Measurements from ENCODE around the gene TRAF3.
"Not testable (repeated sequence)": the region's sequence is repeated elsewhere in the genome, so short reads cannot be mapped to it uniquely, and the experiment has no call there.

TRAF3 gene

DNA sequence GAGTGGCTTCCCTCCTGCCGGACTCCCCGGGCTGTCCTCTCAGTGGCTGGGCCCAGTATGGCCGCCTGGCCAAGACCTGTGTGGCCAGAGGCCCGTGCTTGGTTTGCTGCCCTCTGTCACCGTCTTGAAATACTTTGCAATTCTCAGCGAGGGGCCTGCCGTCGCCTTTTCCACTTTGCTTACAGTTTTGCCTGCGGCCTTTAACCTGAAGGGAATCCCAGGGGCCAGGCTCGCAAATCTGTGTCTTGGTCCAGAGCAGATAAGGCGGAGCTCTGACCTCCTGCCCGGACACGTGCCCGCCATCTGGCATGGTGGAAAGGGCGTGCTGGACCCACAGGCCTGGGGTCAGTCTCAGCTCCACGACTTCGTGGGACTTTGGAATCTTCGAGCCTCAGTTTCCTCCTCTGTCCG is 134.3 kb downstream of the TRAF3 start:
- DNase-seq, result no peak

DNA sequence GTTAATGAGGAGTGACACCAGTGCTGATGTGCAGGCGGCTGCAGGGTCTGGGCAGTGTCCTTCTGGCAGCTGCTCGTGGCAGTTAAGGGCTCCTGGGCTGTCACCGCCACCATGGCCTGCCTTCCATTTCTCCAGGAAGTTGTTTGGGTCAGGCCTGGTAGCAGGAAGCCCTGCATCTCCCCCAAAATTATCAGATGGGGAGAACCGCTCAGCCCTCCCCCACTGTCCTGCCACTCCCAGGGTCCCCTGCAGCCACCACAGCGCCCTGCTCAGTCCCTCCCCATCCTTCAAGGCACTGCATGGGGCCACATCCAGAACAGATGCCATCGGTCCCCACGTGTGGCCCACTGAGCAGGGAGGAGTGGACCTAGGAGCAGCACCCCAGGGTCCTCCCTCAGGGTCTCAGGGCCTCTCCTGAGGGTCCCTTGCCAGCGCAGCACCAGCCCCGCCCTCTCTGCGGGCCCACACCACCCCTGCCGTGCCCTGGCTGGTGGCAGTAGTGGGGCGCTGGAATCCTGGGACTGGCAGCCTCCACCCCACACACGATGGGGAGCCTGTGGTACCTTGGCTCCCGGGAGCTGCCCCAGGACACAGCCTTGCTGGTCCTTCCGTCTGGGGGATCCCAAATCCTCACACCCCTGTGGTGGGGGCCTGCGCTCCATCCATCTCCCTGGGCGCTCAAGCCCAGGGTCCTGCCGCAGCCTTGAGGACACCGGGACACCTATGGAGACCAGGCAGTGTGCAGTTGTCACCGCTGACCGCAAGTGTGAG is 134.9 kb downstream of the TRAF3 start:
- no peak for DNase-seq

DNA sequence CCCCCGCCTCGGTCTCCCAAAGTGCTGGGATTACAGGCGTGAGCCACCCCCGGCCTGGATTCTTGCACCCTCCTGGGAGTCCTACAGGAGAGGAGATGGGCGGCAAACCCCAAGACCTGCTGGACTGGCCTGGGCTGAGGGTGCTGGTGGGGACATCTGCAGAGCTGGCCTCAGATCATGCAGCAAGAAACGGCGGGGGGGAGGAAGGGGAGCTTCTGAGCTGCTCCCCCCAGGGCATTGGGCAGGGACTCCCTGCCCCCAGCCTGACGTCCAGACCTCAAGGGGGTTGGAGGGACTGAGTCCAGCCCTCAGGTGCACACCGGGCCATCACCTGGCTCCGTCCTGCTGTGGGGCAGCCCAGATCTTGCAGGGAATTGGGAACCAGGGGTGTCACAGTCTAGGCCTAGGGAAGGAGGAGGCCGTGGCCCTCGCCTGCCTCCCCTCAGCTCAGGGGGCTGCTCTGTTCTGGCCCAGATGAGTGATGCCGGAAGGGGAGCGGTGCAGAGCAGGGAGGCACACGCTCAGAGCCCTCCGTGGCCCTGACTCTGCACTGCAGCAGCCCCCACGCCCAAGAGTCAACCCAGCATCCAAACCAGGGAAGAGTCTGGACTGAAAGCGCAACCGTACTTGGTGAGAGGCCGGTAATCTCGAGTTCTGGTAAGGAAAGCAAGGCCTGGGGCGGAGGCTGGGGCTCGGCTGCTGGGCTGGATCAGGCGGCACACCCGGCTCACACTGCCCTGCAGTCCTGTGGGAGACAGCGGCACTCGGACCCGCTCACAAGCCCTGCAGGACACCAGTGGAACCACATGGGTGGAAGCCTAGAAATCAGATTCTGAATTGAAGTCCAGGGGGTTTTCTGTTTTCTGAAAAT is 136.3 kb downstream of the TRAF3 start:
- DNase-seq, result no peak

- no peak for DNase-seq
These were observed 137.4 kb downstream of the TRAF3 start for GRCh38 chr14:102914474-102915291.

DNA sequence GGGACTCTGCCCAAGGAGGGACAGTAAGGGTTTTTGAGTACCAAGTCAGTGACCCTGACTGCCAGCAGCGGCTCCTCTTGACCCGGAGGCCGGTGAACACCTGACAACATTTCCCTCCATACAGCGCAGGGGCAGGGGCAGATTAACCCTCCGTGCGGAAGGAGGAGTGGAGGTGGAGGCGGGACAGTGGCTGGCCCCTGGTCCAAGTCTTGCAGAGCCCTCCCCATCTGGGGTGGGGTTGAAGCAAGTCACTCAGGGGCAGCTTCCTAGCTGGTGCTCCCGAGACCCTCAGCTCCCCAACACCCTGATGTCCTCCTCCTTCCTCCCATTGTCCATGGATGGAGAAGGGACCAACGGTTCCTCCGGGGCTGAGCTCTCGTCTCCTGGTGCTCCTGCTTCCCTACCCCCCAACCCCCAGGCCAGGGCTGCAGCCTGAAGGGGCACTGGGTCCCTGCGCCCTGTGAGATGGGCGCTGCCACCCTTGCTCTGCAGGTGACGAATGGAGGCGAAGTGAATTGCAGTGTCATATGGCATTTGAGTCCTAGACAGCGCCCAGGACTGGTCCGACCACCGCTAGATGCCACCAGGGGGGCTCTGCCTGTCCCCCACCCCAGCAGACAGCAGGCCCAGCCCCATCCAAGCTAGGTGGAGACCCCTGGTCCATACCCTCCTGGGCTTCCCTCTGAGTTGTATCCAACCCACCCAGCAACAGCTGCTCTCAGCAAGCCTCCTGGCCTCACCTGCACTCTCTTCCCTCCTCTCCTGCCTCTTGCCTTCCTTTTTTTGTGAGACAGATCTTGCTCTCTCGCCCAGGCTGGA is 138.3 kb downstream of the TRAF3 start:
- DNase-seq, result no peak

- no peak for DNase-seq
These were observed 139.3 kb downstream of the TRAF3 start for GRCh38 chr14:102916347-102917055.

DNA sequence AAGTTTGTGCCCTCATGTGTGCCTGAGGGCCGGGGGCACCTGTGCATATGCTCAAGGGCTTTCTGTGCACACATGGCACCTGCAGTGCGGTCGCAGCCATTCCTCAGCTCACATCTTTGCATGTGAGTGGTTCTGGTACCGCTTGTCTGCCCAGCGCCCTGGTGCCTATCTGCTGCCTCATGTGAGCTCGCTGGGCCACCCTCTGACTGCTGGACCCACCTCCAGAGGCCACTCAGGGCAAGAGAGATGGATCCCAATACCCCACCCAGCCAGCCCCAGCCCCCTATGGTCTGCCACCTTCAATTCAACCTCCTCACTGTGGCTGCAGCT is 139.8 kb downstream of the TRAF3 start:
- DNase-seq, result no peak

DNA sequence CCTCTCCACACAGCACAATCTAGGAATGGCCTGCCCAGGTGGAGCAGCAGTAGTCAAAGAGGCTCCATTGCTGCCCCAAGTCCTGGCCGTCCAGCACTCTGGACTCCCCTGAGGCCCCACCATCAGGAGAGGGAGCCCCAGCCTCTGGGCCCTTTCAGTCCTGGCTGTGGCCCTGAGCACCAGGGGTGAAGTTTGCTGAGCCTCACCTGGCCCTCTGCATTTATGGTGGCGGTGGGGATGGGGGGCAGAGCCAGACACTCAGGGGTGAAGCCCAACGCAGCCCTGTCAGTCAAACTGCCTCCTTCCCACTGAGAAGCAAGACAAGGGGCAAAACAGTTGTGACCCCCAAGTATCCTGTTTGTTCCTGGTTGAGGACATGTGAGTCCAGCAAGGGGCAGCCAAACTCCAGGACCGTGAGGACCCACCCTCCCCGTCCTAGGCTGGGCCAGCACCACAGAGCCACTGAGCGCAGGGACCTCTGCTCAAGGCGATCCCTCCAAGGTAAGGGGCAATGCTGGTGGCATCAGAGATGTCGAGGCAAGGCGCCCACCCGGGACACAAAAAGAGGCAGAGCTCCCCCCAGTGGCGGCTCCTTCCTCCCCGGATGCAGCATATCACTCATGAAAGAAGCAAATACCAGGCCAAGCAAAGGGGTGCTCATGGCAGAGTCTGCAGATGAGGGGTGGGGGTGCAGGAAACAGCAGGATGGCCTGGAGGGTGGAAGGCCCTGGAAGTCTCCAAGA is 140.4 kb downstream of the TRAF3 start:
- peak; percentile 64 for DNase-seq

DNA sequence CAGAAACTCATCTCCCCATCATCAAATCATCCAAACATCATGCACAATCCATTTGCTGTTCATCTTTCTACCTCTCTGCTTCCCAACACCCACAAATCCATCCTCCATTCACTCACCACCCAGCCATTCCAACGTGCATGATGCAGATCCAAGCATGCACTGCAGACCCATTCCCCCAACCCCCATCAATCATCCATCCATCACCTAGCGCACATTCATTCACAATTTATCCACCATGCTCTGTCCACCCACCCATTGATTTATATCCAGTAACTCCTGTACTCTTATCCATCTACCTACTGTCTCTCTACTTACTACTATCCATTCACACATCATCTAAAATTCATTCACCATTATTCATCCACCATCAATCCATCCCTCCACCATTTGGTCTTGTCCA is 141.2 kb downstream of the TRAF3 start:
- DNase-seq, result no peak

DNA sequence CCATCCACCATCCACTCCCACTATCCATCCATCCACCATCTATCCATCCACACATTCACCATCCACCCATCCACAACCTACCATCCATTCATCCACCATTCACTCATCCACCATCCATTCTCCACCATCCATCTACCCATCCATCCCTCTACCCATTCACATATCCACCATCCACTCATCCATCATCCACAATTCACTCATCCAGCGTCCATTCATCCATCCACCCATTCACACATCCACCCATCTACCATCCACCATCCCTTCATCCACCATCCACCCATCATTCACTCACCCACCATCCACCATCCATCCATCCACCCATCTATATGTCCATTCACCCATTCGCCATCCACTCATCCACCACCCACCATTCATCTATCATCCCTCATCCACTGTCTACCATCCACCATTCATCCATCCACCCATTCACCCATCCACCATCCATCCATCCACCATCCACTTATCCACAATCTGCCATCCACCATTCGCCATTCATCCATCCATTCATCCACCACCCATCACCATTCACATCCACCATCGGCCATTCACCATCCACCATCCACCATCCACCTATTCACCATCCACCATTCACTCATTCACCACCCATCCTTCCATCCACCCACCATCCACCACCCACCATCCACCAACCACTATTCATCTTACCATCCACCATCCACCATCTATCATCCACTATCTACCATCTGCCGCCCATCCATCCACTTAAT is 143.2 kb downstream of the TRAF3 start:
- no peak for DNase-seq

- no peak for DNase-seq
These were observed 143.7 kb downstream of the TRAF3 start for GRCh38 chr14:102920998-102921304.

GRCh38 chr14:102922490-102923200 is 145.4 kb downstream of the TRAF3 start, which contains the start of gene AMN:
TSS of gene AMN (plus strand) at chr14:102922663. CDS start at chr14:102922689, 26 bp downstream.
- DNase-seq, result no peak

- no peak for DNase-seq
These were observed 146.1 kb downstream of the TRAF3 start for GRCh38 chr14:102923201-102923924.

- no peak for DNase-seq
These were observed 146.8 kb downstream of the TRAF3 start for GRCh38 chr14:102923925-102924486.

DNA sequence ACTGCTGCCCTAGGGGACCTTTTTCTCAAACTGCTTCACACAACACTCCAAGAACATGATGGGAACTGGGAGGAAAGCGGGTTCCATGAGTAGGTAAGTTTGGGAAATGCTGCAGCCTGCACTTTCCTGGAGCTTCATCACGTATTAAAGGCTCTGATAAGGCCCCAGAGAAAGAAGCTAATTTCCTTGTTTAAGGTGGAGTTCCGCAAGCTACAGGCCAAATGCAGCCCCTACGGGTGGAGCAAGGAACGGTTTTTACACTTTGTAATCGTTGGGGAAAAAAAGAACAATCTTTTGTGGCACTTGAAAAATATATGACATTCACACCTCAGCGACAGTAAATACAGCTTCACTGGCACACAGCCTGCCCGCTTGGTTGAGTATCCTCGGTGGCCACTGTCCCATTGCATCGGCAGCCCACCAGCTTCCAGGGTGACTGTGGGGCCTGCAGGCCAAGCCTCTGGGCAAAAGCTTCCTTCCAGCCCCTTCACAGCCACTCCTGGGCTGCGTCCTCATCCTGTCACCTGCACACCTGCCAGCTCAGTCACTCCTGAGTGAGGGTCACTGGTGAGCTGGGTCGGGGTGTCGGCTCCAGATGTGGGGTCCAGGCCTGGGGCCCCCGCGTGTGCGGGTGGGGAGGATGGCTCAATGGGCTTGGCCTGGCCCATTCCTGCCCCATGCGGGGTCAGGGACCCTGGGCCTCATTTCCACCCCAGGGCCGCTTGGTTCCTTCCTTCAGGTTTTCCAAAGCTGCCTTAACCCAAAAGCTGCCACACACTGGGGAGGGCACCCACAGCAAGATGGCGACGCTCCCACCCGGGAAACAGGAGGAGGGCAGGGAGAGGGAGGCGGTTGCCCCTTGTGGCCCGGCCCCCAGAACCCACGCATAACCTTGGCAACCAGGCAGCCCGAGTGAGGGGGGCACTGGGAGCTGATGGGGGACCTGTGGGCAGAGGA is 147.7 kb downstream of the TRAF3 start:
- DNase-seq, result no peak

DNA sequence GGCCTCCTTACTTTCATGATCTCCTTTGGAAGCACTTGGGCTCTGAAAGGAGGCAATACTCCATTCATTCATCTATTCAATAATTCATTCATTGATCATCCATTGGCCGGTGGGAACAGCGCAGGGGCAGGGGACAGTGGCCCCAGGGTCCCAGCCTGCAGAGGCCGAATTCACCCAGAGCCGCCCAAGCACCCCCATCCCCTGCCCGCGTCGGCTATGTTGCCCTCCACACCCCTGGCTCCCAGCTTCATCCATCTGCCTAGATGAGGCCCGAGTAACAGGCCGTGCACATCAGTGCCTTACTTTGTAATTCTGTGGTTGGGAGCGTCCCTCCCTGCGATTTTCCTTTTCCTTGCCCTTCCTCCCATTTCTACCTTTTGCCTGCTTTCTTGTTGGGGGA is 148.4 kb downstream of the TRAF3 start:
- DNase-seq, result no peak

DNA sequence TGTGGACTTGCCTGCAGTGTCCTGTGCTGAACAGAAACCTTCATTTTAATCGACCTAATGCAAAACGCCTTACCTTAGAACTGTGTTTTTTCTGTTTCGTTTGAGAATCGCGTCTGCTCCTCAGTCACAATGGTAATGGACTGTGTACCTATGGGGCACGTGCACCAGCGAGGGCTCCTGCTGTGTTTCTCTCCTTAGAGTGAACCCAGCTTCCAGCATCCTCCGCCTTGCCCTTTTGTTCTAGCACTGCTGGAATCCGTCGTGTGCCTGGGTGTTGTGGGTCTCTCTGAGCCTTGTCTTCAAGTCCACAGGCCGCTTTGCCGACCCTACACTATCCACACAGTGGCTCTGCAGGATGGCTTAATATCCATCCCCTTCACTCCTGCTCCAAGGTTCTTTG is 148.9 kb downstream of the TRAF3 start:
- DNase-seq, result no peak

DNA sequence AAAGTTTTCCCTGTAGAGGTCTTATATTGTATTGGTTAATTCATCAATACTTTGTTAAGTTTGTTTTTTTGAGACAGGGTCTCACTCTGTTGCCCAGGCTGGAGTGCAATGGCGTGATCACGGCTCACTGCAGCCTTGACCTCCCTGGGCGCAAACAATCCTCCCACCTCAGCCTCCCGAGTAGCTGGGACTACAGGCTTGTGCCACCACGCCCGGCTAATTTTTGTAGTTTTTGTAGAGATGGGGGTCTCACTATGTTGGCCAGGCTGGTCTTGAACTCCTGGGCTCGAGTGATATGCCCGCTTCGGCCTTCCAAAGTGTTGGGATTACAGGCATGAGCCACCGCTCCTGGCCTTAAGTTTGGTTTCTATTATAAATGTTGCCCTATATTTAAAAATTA is 149.6 kb downstream of the TRAF3 start:
- not testable (repeated sequence) for DNase-seq

All from activated naive CD4-positive, alpha-beta T cell treated with anti-CD3 and anti-CD28 coated beads, Interleukin-2, amount 50 U/mL, for 16 hours (primary cell).